GM23248 (cell line): Measurements from ENCODE around the gene PTGER2.

Source experiments
- EZH2 ChIP-seq: fragments of 200-600 bp; sonication (generic); IDR thresholded peaks from 2 replicates; pipeline ENCODE4 v1.6.1; 2018; ENCODE audit warnings: antibody characterized with exemption, mild to moderate bottlenecking; ENCODE audit not compliant: insufficient read depth, poor library complexity, severe bottlenecking
- EZH2phosphoT487 ChIP-seq: fragments of 200-600 bp; sonication (generic); IDR thresholded peaks from 2 replicates; pipeline ENCODE4 v1.6.1; 2018; ENCODE audit warnings: antibody characterized with exemption, moderate library complexity, mild to moderate bottlenecking, low read depth; ENCODE audit not compliant: insufficient read depth

- TF ChIP-seq EZH2phosphoT487 (no peak), EZH2 (no peak)
Measured at GRCh38 chr14:52298795-52299194, 15.3 kb upstream of the PTGER2 start.
